ENCODE measurements around the gene ARSG.
"Not testable (repeated sequence)": the region's sequence is repeated elsewhere in the genome, so short reads cannot be mapped to it uniquely, and the experiment has no call there.

DNA sequence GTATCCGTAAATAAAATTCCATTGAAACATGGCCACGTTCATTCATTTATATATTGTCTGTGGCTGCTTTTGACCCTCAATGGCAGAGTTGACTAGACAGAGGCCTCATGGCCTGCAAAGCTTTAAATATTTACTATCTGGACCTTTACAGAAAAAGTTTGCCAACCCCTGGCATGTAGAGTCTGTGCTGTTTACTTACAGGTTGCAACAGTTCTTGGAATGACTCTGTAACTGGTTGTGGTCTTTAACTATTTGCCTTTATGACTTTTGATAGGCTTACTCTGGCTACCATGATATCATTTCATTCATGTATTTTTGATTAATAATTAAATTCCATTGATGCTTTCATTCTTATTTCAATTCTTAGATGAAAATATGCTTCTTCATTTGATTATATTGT, 25.5 kb upstream of the ARSG start:
- TF ChIP-seq, protein P1, sequence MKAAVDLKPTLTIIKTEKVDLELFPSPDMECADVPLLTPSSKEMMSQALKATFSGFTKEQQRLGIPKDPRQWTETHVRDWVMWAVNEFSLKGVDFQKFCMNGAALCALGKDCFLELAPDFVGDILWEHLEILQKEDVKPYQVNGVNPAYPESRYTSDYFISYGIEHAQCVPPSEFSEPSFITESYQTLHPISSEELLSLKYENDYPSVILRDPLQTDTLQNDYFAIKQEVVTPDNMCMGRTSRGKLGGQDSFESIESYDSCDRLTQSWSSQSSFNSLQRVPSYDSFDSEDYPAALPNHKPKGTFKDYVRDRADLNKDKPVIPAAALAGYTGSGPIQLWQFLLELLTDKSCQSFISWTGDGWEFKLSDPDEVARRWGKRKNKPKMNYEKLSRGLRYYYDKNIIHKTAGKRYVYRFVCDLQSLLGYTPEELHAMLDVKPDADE (IDR thresholded peaks at IDR 0.05), result not testable (repeated sequence)
- not testable (repeated sequence) for TF ChIP-seq EZH2 (IDR thresholded peaks at IDR 0.05; ENCODE audit: low read depth, unreplicated experiment); POLR2AphosphoS5 (IDR thresholded peaks at IDR 0.05; ENCODE audit: low read depth); EZH2phosphoT487 (IDR thresholded peaks at IDR 0.05; ENCODE audit: unreplicated experiment); CREB1 (CRISPR knock-in tag; IDR thresholded peaks at IDR 0.05; ENCODE audit: low read depth); ZNF331 (CRISPR knock-in tag; IDR thresholded peaks at IDR 0.05; ENCODE audit: low read depth); JUNB (IDR thresholded peaks at IDR 0.05; ENCODE audit: unreplicated experiment)
- TF ChIP-seq, protein P2, sequence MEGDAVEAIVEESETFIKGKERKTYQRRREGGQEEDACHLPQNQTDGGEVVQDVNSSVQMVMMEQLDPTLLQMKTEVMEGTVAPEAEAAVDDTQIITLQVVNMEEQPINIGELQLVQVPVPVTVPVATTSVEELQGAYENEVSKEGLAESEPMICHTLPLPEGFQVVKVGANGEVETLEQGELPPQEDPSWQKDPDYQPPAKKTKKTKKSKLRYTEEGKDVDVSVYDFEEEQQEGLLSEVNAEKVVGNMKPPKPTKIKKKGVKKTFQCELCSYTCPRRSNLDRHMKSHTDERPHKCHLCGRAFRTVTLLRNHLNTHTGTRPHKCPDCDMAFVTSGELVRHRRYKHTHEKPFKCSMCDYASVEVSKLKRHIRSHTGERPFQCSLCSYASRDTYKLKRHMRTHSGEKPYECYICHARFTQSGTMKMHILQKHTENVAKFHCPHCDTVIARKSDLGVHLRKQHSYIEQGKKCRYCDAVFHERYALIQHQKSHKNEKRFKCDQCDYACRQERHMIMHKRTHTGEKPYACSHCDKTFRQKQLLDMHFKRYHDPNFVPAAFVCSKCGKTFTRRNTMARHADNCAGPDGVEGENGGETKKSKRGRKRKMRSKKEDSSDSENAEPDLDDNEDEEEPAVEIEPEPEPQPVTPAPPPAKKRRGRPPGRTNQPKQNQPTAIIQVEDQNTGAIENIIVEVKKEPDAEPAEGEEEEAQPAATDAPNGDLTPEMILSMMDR (conservative IDR thresholded peaks at IDR 0.05; ENCODE audit: low read depth in 2 of 2), result not testable (repeated sequence)
- TF ChIP-seq, protein P3, sequence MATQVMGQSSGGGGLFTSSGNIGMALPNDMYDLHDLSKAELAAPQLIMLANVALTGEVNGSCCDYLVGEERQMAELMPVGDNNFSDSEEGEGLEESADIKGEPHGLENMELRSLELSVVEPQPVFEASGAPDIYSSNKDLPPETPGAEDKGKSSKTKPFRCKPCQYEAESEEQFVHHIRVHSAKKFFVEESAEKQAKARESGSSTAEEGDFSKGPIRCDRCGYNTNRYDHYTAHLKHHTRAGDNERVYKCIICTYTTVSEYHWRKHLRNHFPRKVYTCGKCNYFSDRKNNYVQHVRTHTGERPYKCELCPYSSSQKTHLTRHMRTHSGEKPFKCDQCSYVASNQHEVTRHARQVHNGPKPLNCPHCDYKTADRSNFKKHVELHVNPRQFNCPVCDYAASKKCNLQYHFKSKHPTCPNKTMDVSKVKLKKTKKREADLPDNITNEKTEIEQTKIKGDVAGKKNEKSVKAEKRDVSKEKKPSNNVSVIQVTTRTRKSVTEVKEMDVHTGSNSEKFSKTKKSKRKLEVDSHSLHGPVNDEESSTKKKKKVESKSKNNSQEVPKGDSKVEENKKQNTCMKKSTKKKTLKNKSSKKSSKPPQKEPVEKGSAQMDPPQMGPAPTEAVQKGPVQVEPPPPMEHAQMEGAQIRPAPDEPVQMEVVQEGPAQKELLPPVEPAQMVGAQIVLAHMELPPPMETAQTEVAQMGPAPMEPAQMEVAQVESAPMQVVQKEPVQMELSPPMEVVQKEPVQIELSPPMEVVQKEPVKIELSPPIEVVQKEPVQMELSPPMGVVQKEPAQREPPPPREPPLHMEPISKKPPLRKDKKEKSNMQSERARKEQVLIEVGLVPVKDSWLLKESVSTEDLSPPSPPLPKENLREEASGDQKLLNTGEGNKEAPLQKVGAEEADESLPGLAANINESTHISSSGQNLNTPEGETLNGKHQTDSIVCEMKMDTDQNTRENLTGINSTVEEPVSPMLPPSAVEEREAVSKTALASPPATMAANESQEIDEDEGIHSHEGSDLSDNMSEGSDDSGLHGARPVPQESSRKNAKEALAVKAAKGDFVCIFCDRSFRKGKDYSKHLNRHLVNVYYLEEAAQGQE (IDR thresholded peaks at IDR 0.05; ENCODE audit: unreplicated experiment), result not testable (repeated sequence)
